IPS DF 6.9 (cell line): ENCODE results near the gene CACNA1F.

Experiments used
- DNase-seq: peaks from one replicate; pipeline ENCODE4 v3.0.0-alpha.2; 2013; ENCODE audit warnings: low read depth, low spot score
- H3K27ac ChIP-seq: one replicate; pipeline ENCODE4 v1.5.1; 2013; ENCODE audit warnings: low read length, control low read depth
- H3K27me3 ChIP-seq: 2 replicates; pipeline ENCODE4 v1.6.1; 2013; ENCODE audit warnings: mild to moderate bottlenecking, low read length; ENCODE audit not compliant: control insufficient read depth, insufficient read depth
- H3K36me3 ChIP-seq: 2 replicates; pipeline ENCODE4 v1.6.1; 2013; ENCODE audit warnings: low read length; ENCODE audit not compliant: control insufficient read depth, insufficient read depth
- H3K4me1 ChIP-seq: 2 replicates; pipeline ENCODE4 v1.6.1; 2013; ENCODE audit warnings: low read length; ENCODE audit not compliant: control insufficient read depth, insufficient read depth
- H3K4me3 ChIP-seq: 2 replicates; pipeline ENCODE4 v1.5.1; 2013; ENCODE audit warnings: mild to moderate bottlenecking, low read length
- H3K9me3 ChIP-seq: 2 replicates; pipeline ENCODE4 v1.6.1; 2013; ENCODE audit warnings: low read length, inconsistent platforms; ENCODE audit not compliant: control insufficient read depth, insufficient read depth
- WGBS: extraction: QIAGEN DNeasy Blood & Tissue Kit; methylation state at CpG from one replicate; pipeline ENCODE4 v1.1.7; 2013; ENCODE audit warnings: mixed read lengths, missing lambda C conversion rate; ENCODE audit not compliant: insufficient read length, insufficient coverage; 5-methylcytosine and 5-hydroxymethylcytosine counted together

Gene CACNA1F

DNA sequence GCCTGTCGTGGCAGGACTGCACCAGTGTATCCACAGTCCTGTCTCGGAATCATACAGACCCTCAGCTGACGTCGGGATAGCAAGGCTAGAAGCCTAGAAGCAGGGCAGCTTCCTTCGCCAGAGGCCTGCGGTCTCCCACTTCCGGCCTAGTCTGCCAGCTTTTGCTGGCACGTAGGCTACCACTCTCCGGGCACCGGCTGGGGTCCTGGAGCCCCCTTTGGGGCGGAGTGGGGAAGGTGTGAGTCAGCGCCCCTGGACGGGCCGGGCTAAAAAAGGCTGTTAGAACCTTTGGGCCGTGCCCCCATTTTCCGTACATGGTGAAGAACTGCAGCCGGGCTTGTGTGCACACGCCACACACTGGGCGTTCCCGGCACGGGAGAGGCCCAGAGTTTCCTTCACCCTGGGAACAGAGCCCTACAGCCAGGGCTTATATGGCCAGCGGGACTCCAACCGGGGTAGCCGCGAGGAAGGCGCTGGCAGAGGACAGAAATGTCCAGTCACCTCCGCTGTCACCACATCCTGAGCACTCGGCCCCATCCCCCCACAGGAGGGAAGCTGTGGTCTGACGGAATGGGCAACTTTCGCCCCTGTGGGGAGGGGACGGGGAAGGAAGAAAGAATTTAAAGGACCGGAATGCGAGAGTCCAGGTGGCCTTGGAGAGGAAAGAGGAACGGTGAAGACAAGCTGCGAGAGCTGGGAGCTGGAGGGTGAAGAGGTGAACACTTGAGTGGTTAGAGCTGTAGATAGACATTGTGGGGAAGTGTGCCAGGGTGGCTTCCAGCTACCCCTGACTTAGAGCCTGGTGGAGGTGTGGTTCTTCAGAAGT, 66.0 kb downstream of the CACNA1F start:
- Histone ChIP-seq H3K4me1 (no peaks in the 10 kb centered on the region), H3K9me3 (no peaks in the 10 kb centered on the region), H3K36me3 (no peaks in the 10 kb centered on the region), H3K27me3 (no peaks in the 10 kb centered on the region), H3K27ac (no peak overlapping the region), H3K4me3 (peak overlapping the region; percentile 10; the same call in 1 of the 2 replicates)
- no peak for DNase-seq
- WGBS, result no CpG with 5 or more reads among the region's 35 CpGs

GRCh38 chrX:49165901-49166881, 66.9 kb downstream of the CACNA1F start:
- Histone ChIP-seq H3K27ac (no peak overlapping the region), H3K9me3 (no peaks in the 10 kb centered on the region), H3K4me1 (no peaks in the 10 kb centered on the region), H3K4me3 (peak overlapping the region; percentile 8; the same call in 1 of the 2 replicates), H3K36me3 (no peaks in the 10 kb centered on the region), H3K27me3 (no peaks in the 10 kb centered on the region)
- no peak for DNase-seq
- no CpG with 5 or more reads among the region's 61 CpGs for WGBS

DNA sequence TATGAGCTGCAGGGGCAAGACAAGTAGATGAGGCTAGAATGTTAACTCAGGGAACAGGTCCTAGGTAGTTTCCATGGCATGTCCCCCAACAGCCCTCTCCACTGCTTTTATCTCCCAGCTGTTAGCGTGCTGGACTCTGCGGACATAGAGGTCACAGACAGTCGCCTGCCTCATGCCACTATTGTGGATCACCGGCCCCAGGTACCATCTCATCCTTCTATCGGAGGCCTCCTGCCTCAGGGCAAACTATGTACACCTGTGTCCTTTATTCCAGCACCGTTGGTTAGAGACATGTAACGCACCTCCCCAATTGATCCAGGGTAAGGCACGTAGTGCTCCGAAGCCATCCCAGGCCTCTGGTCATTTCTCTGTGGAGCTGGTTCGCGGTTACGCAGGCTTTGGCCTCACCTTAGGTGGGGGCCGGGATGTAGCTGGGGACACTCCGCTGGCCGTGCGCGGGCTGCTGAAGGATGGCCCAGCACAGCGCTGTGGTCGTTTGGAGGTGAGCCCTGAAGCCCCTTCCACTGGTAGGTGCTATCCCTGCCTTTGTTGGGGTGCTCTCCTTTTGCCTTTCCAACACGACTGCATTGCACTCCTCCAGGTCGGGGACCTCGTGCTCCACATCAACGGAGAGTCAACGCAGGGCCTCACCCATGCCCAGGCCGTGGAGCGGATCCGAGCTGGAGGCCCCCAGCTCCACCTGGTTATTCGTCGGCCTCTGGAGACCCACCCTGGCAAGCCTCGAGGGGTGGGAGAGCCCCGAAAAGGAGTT, 68.4 kb downstream of the CACNA1F start:
- H3K4me1 ChIP-seq, result no peaks in the 10 kb centered on the region
- no peaks in the 10 kb centered on the region for H3K27me3 ChIP-seq
- no peaks in the 10 kb centered on the region for H3K9me3 ChIP-seq
- no peak for DNase-seq
- H3K27ac ChIP-seq, result no peak overlapping the region
- no peak overlapping the region for H3K4me3 ChIP-seq
- no peaks in the 10 kb centered on the region for H3K36me3 ChIP-seq
- no CpG with 5 or more reads among the region's 31 CpGs for WGBS

DNA sequence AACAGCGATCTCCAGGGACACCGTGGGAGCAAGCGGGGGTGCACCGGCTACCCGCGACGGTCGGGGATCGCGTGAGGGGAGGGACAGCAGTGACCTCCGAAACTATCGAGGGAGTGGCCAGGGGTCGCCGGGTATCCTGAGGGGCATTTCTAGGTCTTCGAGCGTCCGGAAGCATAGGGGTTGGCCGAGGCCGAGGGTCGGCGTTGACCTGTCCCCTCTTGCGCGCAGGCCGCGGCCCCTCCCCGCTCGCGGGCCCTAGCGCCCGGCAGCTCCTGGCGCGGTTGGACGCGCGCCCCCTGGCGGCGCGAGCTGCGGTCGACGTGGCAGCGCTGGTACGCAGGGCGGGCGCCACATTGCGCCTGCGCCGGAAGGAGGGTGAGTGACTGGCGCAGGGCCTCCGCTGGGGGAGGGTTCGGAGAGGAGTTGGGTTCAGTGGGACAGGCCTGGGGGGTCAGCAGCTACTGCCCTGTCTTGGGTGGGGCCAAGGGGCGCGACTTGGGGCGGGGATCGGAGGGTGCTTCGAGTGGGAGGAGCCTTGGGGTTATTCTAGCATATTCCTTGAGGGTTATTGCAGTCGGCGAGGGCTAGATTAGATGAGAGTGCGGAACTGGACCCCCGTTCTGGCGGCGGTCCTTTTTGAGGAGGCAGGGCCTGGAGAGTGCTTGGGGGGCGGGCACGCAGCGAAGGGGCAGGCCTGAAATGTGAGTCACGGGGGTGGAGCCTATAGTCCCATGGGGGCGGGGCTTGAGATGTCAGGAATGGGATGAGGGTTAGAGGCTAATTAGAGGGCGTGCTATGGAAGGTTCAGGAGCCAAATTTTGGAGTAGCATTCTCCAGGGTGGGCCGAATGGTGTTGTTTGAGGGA, 69.4 kb downstream of the CACNA1F start:
- WGBS, result no CpG with 5 or more reads among the region's 69 CpGs
- DNase-seq, result no peak
- no peaks in the 10 kb centered on the region for H3K9me3 ChIP-seq

DNA sequence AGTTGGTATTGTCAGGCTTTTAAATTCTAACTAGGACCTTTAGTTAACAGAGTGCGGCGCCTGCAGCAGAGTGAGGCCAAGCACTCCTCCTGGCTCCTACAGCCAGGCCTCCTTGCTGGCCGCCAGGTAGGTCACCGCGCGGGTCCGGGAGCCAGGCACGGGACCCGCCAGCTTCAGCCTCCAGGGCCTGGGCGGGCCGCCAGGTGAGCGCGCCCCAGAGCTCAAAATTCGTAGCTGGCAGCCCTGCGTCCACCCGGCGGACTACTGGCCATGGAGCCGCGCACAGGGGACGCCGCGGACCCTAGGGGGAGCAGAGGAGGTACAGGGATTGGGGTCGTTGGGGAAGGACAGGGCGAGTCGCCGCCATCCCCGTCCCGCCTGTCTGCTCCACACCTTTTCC, 70.5 kb downstream of the CACNA1F start, which contains the start of gene MAGIX:
TSS of gene MAGIX (plus strand) at position 139 of the 400 bp plus-strand sequence. CDS start at position 271, 132 bp downstream.
- no peak for DNase-seq
- WGBS, result no CpG with 5 or more reads among the region's 28 CpGs
- Histone ChIP-seq H3K4me1 (no peaks in the 10 kb centered on the region), H3K4me3 (peak within 1 kb of the TSS; percentile 45; the same call in 1 of the 2 replicates), H3K36me3 (no peaks in the 10 kb centered on the region), H3K27me3 (0 out of 2 replicates have a peak, but pooled peaks cover 1% of the 10 kb centered on the region), H3K27ac (no peak within 1 kb of the TSS), H3K9me3 (no peaks in the 10 kb centered on the region)

More for the DNA sequence above, 69.4 kb downstream of the CACNA1F start:
- Histone ChIP-seq H3K27ac (no peak overlapping the region), H3K4me1 (no peaks in the 10 kb centered on the region), H3K4me3 (peak overlapping the region; percentile 45; the same call in 1 of the 2 replicates), H3K27me3 (no peaks in the 10 kb centered on the region), H3K36me3 (no peaks in the 10 kb centered on the region)

DNA sequence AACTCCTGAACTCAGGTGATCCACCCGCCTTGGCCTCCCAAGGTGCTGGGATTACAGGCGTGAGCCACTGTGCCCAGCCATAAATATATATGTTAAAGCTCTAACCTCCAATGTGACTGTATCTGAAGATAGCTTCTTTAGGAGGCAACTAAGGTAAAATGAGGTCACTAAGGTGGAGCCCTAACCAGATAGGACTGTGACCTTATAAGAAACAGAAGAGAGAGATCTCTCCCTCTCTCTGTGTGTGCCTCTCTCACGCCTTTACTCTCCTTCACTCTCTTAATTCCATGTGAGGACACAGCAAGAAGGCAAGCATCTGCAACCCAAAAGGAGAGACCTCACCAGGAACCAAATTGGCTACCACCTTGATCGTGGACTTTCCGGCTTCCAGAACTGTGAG, 71.5 kb downstream of the CACNA1F start:
- Histone ChIP-seq H3K4me1 (no peaks in the 10 kb centered on the region), H3K36me3 (no peaks in the 10 kb centered on the region), H3K9me3 (no peaks in the 10 kb centered on the region), H3K4me3 (no peak overlapping the region), H3K27me3 (peaks cover 3% of the 10 kb centered on the region; the same call in 1 of the 2 replicates), H3K27ac (no peak overlapping the region)
- no peak for DNase-seq
- no CpG with 5 or more reads among the region's 5 CpGs for WGBS

GRCh38 chrX:49160908-49161307, 72.2 kb downstream of the CACNA1F start:
- WGBS, result no CpG with 5 or more reads among the region's 2 CpGs

GRCh38 chrX:49157194-49157593, 75.9 kb downstream of the CACNA1F start:
- DNase-seq, result no peak
- H3K36me3 ChIP-seq, result no peaks in the 10 kb centered on the region
- WGBS, result no CpG with 5 or more reads among the region's 25 CpGs
- no peaks in the 10 kb centered on the region for H3K9me3 ChIP-seq
- peak overlapping the region; percentile 25; the same call in 1 of the 2 replicates for H3K4me3 ChIP-seq
- no peak overlapping the region for H3K27ac ChIP-seq
- H3K27me3 ChIP-seq, result peaks cover 3% of the 10 kb centered on the region; the same call in 1 of the 2 replicates
- no peaks in the 10 kb centered on the region for H3K4me1 ChIP-seq

More at GRCh38 chrX:49160908-49161307, 72.2 kb downstream of the CACNA1F start:
- H3K36me3 ChIP-seq, result no peaks in the 10 kb centered on the region
- H3K27ac ChIP-seq, result no peak overlapping the region
- no peaks in the 10 kb centered on the region for H3K4me1 ChIP-seq
- no peak for DNase-seq
- H3K27me3 ChIP-seq, result peaks cover 3% of the 10 kb centered on the region; the same call in 1 of the 2 replicates
- no peak overlapping the region for H3K4me3 ChIP-seq
- H3K9me3 ChIP-seq, result no peaks in the 10 kb centered on the region
